GM23248 (cell line): ENCODE measurements around the gene FAM117B.

Source experiments
- EZH2 ChIP-seq: fragments of 200-600 bp; sonication (generic); IDR thresholded peaks from 2 replicates; pipeline ENCODE4 v1.6.1; 2018; ENCODE audit warnings: antibody characterized with exemption, mild to moderate bottlenecking; ENCODE audit not compliant: insufficient read depth, poor library complexity, severe bottlenecking
- EZH2phosphoT487 ChIP-seq: fragments of 200-600 bp; sonication (generic); IDR thresholded peaks from 2 replicates; pipeline ENCODE4 v1.6.1; 2018; ENCODE audit warnings: antibody characterized with exemption, moderate library complexity, mild to moderate bottlenecking, low read depth; ENCODE audit not compliant: insufficient read depth

DNA sequence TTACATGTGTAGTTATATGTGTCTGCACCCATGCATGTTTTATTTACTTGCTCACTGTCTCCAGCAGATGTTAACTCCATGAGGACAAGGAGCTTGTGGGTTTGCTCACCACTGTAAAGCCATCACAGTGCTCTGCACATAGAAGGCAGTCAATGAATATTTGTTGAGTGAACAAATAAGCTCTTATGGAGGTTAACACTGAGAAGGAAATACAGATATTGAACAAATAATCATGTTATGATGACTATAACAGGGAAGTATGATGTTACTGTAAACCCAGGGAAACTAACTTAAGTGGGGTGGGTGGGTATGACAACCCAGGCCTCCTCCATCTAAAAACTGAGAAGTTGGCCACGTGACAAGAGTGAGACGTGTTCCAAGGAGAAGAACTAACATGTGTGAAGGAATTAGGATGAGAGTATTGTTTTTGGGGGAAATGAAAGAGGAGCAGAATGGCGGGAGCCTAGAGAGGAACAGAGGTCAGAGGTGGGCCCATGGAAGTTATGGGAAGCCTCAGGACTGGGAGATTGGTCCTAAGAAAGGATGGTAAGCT is 6.0 kb upstream of the FAM117B start:
- no peak for TF ChIP-seq EZH2phosphoT487
- no peak for TF ChIP-seq EZH2
